B cell (primary cell): Measurements from ENCODE around the gene HSD17B2.

Experiments
- CTCF ChIP-seq: fragments of 200-600 bp; IDR thresholded peaks from one replicate; pipeline ENCODE4 v1.8.0; 2022; ENCODE audit warnings: antibody characterized with exemption, mild to moderate bottlenecking
- EZH2 ChIP-seq: IDR thresholded peaks from 2 replicates; pipeline ENCODE4 v1.6.1; 2012; ENCODE audit warnings: borderline replicate concordance, low read depth, mild to moderate bottlenecking, moderate library complexity, low read length; ENCODE audit not compliant: insufficient read depth, poor library complexity, severe bottlenecking

GRCh38 chr16:82019535-82019934 lies 15.5 kb upstream of the HSD17B2 start:
- TF ChIP-seq CTCF (no peak), EZH2 (no peak)
